ENCODE data around the gene TDRD1. TPM values are rescaled to one million over a fixed set of nuclear protein-coding genes. Genes with fewer than 3 reads are reported as not detected.

The TDRD1 gene
- total and polyA plus RNA-seq, 2 donors (not counting 3 experiments of a cell fraction or from before 2014, with no cell fraction given): not detected

GRCh38 chr10:114175667-114176066 is 3.5 kb upstream of the TDRD1 start:
- BruUV-seq (replicated peaks): no TSS peak
- FAIRE-seq (no peak), DNase-seq (ENCODE audit: low read depth, low spot score) (no peak)
- Histone ChIP-seq H3K27ac (ENCODE audit: insufficient read depth, low read depth, low read length) (no peak overlapping the region), H3K36me3 (ENCODE audit: control insufficient read depth in 2 of 2, extremely low read depth in 1 of 2, insufficient read depth in 2 of 2, low read length in 2 of 2) (no peaks in the 10 kb centered on the region), H3K4me3 (replicated peaks in 1 of 3; ENCODE audit: insufficient read depth in 1 of 3, low read depth in 1 of 3, low read length in 3 of 3) (no peak overlapping the region), H3K9ac (replicated peaks; ENCODE audit: extremely low read depth, insufficient read depth, low read length) (no peak overlapping the region), H3K4me1 (ENCODE audit: control insufficient read depth, extremely low read depth, insufficient read depth, low read length) (peaks cover 18% of the 10 kb centered on the region), H2AFZ (ENCODE audit: low read depth, low read length) (no peak overlapping the region), H4K20me1 (replicated peaks; ENCODE audit: control insufficient read depth, extremely low read depth, insufficient read depth, low read length) (no peaks in the 10 kb centered on the region), H3K27me3 (ENCODE audit: control insufficient read depth in 2 of 2, insufficient read depth in 2 of 2, low read length in 2 of 2) (peaks cover 5% of the 10 kb centered on the region in 2 experiments), H3K79me2 (ENCODE audit: control insufficient read depth, insufficient read depth, low read length) (peaks cover 16% of the 10 kb centered on the region), H3K9me3 (replicated peaks; ENCODE audit: control insufficient read depth, insufficient read depth, low read length) (no peaks in the 10 kb centered on the region), H3K4me2 (ENCODE audit: insufficient read depth, low read length) (no peak overlapping the region), H3K9me1 (replicated peaks; ENCODE audit: control insufficient read depth, extremely low read depth, insufficient read depth, low read length) (no peaks in the 10 kb centered on the region)
- no peak for TF ChIP-seq MAX (IDR thresholded peaks at IDR 0.05; ENCODE audit: insufficient read depth, insufficient read length)
- no peak for TF ChIP-seq FOS (IDR thresholded peaks at IDR 0.05; ENCODE audit: borderline replicate concordance, insufficient read depth, low read length)
- no peak for TF ChIP-seq JUN (IDR thresholded peaks at IDR 0.05; ENCODE audit: borderline replicate concordance, insufficient read depth, insufficient read length, low read depth)
- no peak for TF ChIP-seq GATA2 (IDR thresholded peaks at IDR 0.05; ENCODE audit: insufficient read depth, insufficient read length, low read depth, low read length)
- POLR2A ChIA-PET: no interaction called here
- CTCF ChIA-PET: no interaction called here
- intact Hi-C loops (cut with micrococcal nuclease): no loop called here
- dilution Hi-C loops (cut with MboI; ENCODE audit: extremely low pct_ligation_motif_present, low sequenced_read_pairs): no loop called here

DNA sequence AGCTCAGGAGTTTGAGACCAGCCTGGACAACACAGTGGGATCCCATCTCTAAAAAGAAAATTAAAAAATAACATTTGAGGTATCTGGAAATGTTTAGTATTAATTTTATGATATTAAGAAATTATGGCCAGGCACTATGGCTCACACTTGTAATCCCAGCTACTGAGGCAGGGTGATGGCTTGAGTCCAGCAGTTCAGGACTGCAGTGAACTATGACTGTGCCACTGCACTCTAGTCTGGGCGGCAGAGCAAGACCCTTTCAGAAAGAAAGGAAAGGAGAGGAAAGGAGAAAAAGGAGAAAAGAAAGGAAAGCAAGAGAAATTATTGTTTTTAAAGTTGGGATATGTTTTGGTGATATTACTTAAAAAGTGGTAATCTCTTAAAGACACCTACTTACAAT is 2.6 kb upstream of the TDRD1 start:
- Histone ChIP-seq H3K4me3 (replicated peaks in 1 of 3; ENCODE audit: insufficient read depth in 1 of 3, low read depth in 1 of 3, low read length in 3 of 3) (no peak overlapping the region), H4K20me1 (replicated peaks; ENCODE audit: control insufficient read depth, extremely low read depth, insufficient read depth, low read length) (no peaks in the 10 kb centered on the region), H3K27ac (ENCODE audit: insufficient read depth, low read depth, low read length) (no peak overlapping the region), H3K9me3 (replicated peaks; ENCODE audit: control insufficient read depth, insufficient read depth, low read length) (no peaks in the 10 kb centered on the region), H3K4me1 (ENCODE audit: control insufficient read depth, extremely low read depth, insufficient read depth, low read length) (peaks cover 18% of the 10 kb centered on the region), H3K9ac (replicated peaks; ENCODE audit: extremely low read depth, insufficient read depth, low read length) (no peak overlapping the region), H3K79me2 (ENCODE audit: control insufficient read depth, insufficient read depth, low read length) (peaks cover 15% of the 10 kb centered on the region), H2AFZ (ENCODE audit: low read depth, low read length) (no peak overlapping the region), H3K36me3 (ENCODE audit: control insufficient read depth in 2 of 2, extremely low read depth in 1 of 2, insufficient read depth in 2 of 2, low read length in 2 of 2) (no peaks in the 10 kb centered on the region), H3K4me2 (ENCODE audit: insufficient read depth, low read length) (no peak overlapping the region), H3K27me3 (ENCODE audit: control insufficient read depth in 2 of 2, insufficient read depth in 2 of 2, low read length in 2 of 2) (peaks cover 5% of the 10 kb centered on the region in 2 experiments), H3K9me1 (replicated peaks; ENCODE audit: control insufficient read depth, extremely low read depth, insufficient read depth, low read length) (no peaks in the 10 kb centered on the region)
- no peak for DNase-seq (ENCODE audit: low read depth, low spot score)
- dilution Hi-C loops (cut with MboI; ENCODE audit: extremely low pct_ligation_motif_present, low sequenced_read_pairs): no loop called here
- BruUV-seq (replicated peaks): no TSS peak
- intact Hi-C loops (cut with micrococcal nuclease): no loop called here
- ChIA-PET CTCF (interaction anchor here (1.1 kb wide), 1 partner anchor 70 kb away, joined by 3 read pairs; no protein-coding TSS in a partner anchor), POLR2A (no interaction called here)
- no peak for FAIRE-seq
- no peak for TF ChIP-seq MAX (IDR thresholded peaks at IDR 0.05; ENCODE audit: insufficient read depth, insufficient read length)
- TF ChIP-seq MYC (IDR thresholded peaks at IDR 0.05; ENCODE audit: low read depth, low read length): no peak
- TF ChIP-seq EZH2 (IDR thresholded peaks at IDR 0.05; ENCODE audit: borderline replicate concordance, low read depth, low read length, severe bottlenecking): no peak
- TF ChIP-seq, protein P1, sequence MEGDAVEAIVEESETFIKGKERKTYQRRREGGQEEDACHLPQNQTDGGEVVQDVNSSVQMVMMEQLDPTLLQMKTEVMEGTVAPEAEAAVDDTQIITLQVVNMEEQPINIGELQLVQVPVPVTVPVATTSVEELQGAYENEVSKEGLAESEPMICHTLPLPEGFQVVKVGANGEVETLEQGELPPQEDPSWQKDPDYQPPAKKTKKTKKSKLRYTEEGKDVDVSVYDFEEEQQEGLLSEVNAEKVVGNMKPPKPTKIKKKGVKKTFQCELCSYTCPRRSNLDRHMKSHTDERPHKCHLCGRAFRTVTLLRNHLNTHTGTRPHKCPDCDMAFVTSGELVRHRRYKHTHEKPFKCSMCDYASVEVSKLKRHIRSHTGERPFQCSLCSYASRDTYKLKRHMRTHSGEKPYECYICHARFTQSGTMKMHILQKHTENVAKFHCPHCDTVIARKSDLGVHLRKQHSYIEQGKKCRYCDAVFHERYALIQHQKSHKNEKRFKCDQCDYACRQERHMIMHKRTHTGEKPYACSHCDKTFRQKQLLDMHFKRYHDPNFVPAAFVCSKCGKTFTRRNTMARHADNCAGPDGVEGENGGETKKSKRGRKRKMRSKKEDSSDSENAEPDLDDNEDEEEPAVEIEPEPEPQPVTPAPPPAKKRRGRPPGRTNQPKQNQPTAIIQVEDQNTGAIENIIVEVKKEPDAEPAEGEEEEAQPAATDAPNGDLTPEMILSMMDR (IDR thresholded peaks at IDR 0.05; ENCODE audit: extremely low read depth in 1 of 2, insufficient read depth in 1 of 2, low read depth in 1 of 2, low read length in 2 of 2): no peak
- no peak for TF ChIP-seq FOS (IDR thresholded peaks at IDR 0.05; ENCODE audit: borderline replicate concordance, insufficient read depth, low read length)
- no peak for TF ChIP-seq POLR2AphosphoS5 (IDR thresholded peaks at IDR 0.05; ENCODE audit: insufficient read depth, low read depth, low read length)
- TF ChIP-seq JUN (IDR thresholded peaks at IDR 0.05; ENCODE audit: borderline replicate concordance, insufficient read depth, insufficient read length, low read depth): no peak
- no peak for TF ChIP-seq POLR2A (IDR thresholded peaks at IDR 0.05; ENCODE audit: low read depth, low read length)
- TF ChIP-seq GATA2 (IDR thresholded peaks at IDR 0.05; ENCODE audit: insufficient read depth, insufficient read length, low read depth, low read length): no peak
